Measurements from ENCODE around the gene KCNC1.

Gene KCNC1

DNA sequence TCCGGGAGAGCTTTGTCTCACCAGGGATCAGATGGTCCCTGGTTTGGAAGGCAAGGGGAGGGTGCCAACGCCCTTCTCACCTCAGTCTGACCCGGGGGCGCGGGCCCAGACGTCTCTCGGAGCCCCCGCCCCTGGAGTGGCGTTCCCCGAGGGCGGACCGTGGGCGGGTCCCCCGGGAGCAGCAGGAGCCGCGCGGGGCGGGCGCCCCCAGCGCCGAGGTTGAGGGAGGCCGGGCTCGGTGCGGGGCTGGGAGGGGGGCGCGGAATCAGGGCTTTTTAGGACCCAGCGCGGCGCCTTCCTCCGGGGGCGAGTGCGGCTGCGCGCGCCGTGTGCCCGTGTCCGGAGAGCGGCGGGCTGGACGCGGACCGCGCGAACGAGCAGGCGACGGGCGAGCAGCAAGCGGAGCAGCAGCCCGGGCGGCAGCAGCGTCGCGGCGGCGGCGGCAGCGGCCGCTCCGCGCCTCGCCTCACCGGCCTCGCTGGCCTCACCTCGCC lies at the start of gene KCNC1:
TSS of gene KCNC1 (plus strand) at position 364 of the 494 bp plus-strand sequence. CDS start 1,222 bp downstream, outside the sequence.
- peaks cover 4 to 9% of the 10 kb centered on the region in 2 donors for H3K4me1 ChIP-seq (ENCODE audit: control insufficient read depth in 1 of 2, insufficient read depth in 2 of 2, low read length in 2 of 2)
- H3K36me3 ChIP-seq (ENCODE audit: control insufficient read depth in 1 of 2, insufficient read depth in 2 of 2, low read length in 2 of 2): no peaks in the 10 kb centered on the region
- peak within 1 kb of the TSS; percentile 21 to 35 for H3K4me3 ChIP-seq (ENCODE audit: low read depth in 1 of 2, low read length in 2 of 2)
- H3K27ac ChIP-seq (ENCODE audit: low read depth, low read length): no peak within 1 kb of the TSS
- no peaks in the 10 kb centered on the region for H3K9me3 ChIP-seq (ENCODE audit: control insufficient read depth in 1 of 2, low read length in 2 of 2)
- H3K27me3 ChIP-seq (ENCODE audit: control insufficient read depth in 1 of 2, insufficient read depth in 2 of 2, low read length in 2 of 2): peaks cover 43 to 55% of the 10 kb centered on the region in 2 donors
- no peak within 1 kb of the TSS for H3K9ac ChIP-seq (ENCODE audit: low read depth in 1 of 2, low read length in 2 of 2)

DNA sequence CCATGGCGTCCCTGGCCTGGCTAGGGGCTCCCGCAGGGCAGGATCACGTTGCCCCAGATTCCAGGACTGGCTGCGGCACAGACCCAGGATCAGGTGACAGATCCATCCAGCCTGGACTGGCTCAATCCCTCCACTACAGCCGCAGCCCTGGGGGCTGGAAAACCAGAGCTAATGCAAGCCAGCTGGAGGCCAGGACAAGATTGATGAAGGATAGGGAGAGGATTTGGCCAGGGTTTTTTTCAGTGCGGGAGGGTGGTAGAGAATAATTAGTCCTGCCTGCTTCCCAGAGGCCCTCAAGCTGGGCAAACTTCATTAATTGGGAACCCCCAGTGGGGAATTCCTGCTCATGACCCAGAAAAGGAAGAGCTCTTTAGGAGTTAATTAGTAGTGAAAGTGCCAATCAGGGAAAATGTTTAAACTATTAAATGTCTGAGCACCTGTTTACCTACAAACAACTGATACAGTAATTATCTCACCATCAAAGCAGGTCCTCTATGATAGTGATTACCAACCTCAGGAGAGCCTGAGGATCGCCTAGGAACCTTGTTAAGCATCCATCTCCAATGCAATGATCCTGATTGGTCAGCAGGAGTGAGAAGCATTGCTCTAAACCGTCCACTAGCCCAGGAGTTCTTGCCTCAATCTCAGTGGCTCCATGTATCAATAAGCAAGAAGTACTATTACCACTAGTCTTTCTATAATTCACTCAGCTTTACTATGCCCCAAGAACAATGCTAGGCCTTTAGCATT lies 48.2 kb upstream of the KCNC1 start:
- Histone ChIP-seq H3K4me1 (ENCODE audit: control insufficient read depth in 1 of 2, insufficient read depth in 2 of 2, low read length in 2 of 2) (no peaks in the 10 kb centered on the region), H3K9ac (ENCODE audit: low read depth in 1 of 2, low read length in 2 of 2) (no peak overlapping the region), H3K27me3 (ENCODE audit: control insufficient read depth in 1 of 2, insufficient read depth in 2 of 2, low read length in 2 of 2) (peaks cover 2 to 3% of the 10 kb centered on the region in 2 donors), H3K9me3 (ENCODE audit: control insufficient read depth in 1 of 2, low read length in 2 of 2) (no peaks in the 10 kb centered on the region), H3K4me3 (ENCODE audit: low read depth in 1 of 2, low read length in 2 of 2) (no peak overlapping the region), H3K27ac (ENCODE audit: low read depth, low read length) (no peak overlapping the region), H3K36me3 (ENCODE audit: control insufficient read depth in 1 of 2, insufficient read depth in 2 of 2, low read length in 2 of 2) (no peaks in the 10 kb centered on the region)

DNA sequence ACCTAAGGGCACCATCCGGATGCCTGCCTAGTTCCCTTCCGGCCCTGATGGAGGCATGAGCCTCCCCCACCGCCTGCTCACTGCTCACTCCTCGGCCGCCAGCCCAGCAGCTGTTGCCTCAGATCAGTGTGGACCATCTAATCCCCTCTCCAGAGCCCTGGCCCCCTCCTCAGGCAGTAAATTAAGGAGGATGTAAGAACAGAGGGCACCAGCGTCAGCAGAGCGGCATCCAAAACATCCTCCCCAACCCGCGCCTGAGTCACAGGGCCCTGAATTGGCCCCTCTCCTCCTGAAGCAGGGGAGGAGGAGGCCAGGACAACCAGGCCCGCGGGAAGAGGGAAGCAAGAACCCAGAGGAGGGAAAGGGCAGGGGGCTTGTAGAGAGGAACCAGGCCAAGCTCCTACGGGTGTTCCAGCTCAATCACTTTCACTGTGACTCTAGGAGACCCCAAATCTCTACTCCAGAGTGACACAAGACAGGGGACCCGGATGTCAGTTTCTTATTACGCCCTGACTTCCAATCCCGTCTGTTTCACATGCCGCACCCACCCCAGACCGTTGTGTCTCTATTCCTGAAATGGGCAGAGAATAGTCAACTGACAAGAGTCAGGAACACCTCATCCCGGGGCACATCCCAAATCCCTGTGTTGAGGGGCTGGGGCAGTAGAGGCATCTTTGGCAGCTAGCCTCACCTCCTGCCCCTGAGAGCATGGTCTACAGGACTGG lies 46.5 kb upstream of the KCNC1 start:
- Histone ChIP-seq H3K27me3 (ENCODE audit: control insufficient read depth in 1 of 2, insufficient read depth in 2 of 2, low read length in 2 of 2) (peaks cover 5 to 6% of the 10 kb centered on the region in 2 donors), H3K9ac (ENCODE audit: low read depth in 1 of 2, low read length in 2 of 2) (no peak overlapping the region), H3K9me3 (ENCODE audit: control insufficient read depth in 1 of 2, low read length in 2 of 2) (no peaks in the 10 kb centered on the region), H3K4me3 (ENCODE audit: low read depth in 1 of 2, low read length in 2 of 2) (no peak overlapping the region), H3K27ac (ENCODE audit: low read depth, low read length) (no peak overlapping the region), H3K36me3 (ENCODE audit: control insufficient read depth in 1 of 2, insufficient read depth in 2 of 2, low read length in 2 of 2) (no peaks in the 10 kb centered on the region), H3K4me1 (ENCODE audit: control insufficient read depth in 1 of 2, insufficient read depth in 2 of 2, low read length in 2 of 2) (no peaks in the 10 kb centered on the region)

DNA sequence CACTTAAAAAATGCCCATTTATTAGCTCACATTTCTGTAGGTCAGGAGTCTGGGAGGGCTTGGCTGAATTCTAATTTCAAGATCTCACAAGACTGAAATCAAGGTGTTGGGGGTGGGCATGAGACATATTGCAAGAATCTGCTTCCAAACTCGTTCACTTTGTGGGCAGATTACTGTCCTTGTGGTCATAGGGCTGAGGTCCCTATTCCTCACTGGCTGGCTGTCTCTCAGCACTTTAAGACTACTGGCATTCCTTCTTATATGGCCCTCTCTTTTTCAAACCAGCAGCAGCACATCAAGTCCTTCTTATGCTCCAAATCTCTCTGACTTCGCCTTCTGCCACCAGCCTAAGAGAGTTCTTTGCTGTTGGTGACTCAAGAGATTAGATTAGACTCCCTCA lies 43.0 kb upstream of the KCNC1 start:
- Histone ChIP-seq H3K4me1 (ENCODE audit: control insufficient read depth in 1 of 2, insufficient read depth in 2 of 2, low read length in 2 of 2) (no peaks in the 10 kb centered on the region), H3K27ac (ENCODE audit: low read depth, low read length) (no peak overlapping the region), H3K9ac (ENCODE audit: low read depth in 1 of 2, low read length in 2 of 2) (no peak overlapping the region), H3K27me3 (ENCODE audit: control insufficient read depth in 1 of 2, insufficient read depth in 2 of 2, low read length in 2 of 2) (peaks cover 29 to 30% of the 10 kb centered on the region in 2 donors), H3K9me3 (ENCODE audit: control insufficient read depth in 1 of 2, low read length in 2 of 2) (no peaks in the 10 kb centered on the region), H3K4me3 (ENCODE audit: low read depth in 1 of 2, low read length in 2 of 2) (no peak overlapping the region), H3K36me3 (ENCODE audit: control insufficient read depth in 1 of 2, insufficient read depth in 2 of 2, low read length in 2 of 2) (no peaks in the 10 kb centered on the region)

DNA sequence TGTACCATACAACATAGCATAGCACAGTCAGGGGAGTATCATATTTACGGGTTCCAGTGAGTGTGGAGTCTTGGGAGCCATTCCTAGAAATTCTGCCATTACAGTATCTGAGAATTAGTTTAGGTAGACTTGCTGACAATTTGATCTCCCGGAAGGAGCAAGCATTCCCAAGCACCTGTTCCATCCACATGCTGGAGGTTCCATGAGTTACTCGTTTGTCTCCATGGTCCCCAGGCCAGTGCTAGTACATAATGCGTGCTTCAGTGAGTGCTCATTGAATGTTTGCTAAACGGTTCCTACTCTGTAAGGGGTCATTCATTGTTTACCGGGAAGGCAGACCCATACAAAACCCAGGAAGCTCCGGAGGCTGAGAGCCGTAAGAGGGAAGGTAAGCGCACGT lies 42.6 kb upstream of the KCNC1 start:
- H3K4me3 ChIP-seq (ENCODE audit: low read depth in 1 of 2, low read length in 2 of 2): no peak overlapping the region
- no peaks in the 10 kb centered on the region for H3K4me1 ChIP-seq (ENCODE audit: control insufficient read depth in 1 of 2, insufficient read depth in 2 of 2, low read length in 2 of 2)
- no peak overlapping the region for H3K27ac ChIP-seq (ENCODE audit: low read depth, low read length)
- H3K27me3 ChIP-seq (ENCODE audit: control insufficient read depth in 1 of 2, insufficient read depth in 2 of 2, low read length in 2 of 2): peaks cover 33 to 34% of the 10 kb centered on the region in 2 donors
- no peaks in the 10 kb centered on the region for H3K36me3 ChIP-seq (ENCODE audit: control insufficient read depth in 1 of 2, insufficient read depth in 2 of 2, low read length in 2 of 2)
- no peaks in the 10 kb centered on the region for H3K9me3 ChIP-seq (ENCODE audit: control insufficient read depth in 1 of 2, low read length in 2 of 2)
- H3K9ac ChIP-seq (ENCODE audit: low read depth in 1 of 2, low read length in 2 of 2): no peak overlapping the region

GRCh38 chr11:17692931-17693330 lies 41.6 kb upstream of the KCNC1 start:
- no peaks in the 10 kb centered on the region for H3K4me1 ChIP-seq (ENCODE audit: control insufficient read depth in 1 of 2, insufficient read depth in 2 of 2, low read length in 2 of 2)
- H3K9me3 ChIP-seq (ENCODE audit: control insufficient read depth in 1 of 2, low read length in 2 of 2): no peaks in the 10 kb centered on the region
- H3K4me3 ChIP-seq (ENCODE audit: low read depth in 1 of 2, low read length in 2 of 2): no peak overlapping the region
- H3K9ac ChIP-seq (ENCODE audit: low read depth in 1 of 2, low read length in 2 of 2): no peak overlapping the region
- H3K27ac ChIP-seq (ENCODE audit: low read depth, low read length): no peak overlapping the region
- H3K36me3 ChIP-seq (ENCODE audit: control insufficient read depth in 1 of 2, insufficient read depth in 2 of 2, low read length in 2 of 2): no peaks in the 10 kb centered on the region
- H3K27me3 ChIP-seq (ENCODE audit: control insufficient read depth in 1 of 2, insufficient read depth in 2 of 2, low read length in 2 of 2): peaks cover 41 to 43% of the 10 kb centered on the region in 2 donors

DNA sequence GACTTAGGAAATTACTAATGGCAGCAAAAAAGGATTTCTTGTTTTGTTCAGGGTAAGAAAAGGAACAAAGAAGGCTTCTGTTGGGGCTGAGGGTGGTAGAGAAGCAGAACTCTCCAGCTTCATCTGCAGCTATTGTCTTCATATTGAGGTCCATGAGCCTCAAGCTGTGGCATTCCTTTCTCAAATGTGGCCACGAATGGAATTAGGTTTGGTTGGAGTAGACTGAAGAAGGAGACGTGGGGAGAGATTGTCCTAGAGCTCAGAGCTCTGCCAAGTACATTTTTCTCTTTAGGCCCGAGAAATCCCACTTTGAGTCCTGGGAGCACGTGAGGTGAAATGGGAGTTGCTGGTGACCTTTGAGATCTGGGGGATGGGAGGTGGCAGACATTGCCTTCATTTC lies 41.0 kb upstream of the KCNC1 start:
- Histone ChIP-seq H3K4me3 (ENCODE audit: low read depth in 1 of 2, low read length in 2 of 2) (no peak overlapping the region), H3K36me3 (ENCODE audit: control insufficient read depth in 1 of 2, insufficient read depth in 2 of 2, low read length in 2 of 2) (no peaks in the 10 kb centered on the region), H3K4me1 (ENCODE audit: control insufficient read depth in 1 of 2, insufficient read depth in 2 of 2, low read length in 2 of 2) (no peaks in the 10 kb centered on the region), H3K27ac (ENCODE audit: low read depth, low read length) (no peak overlapping the region), H3K27me3 (ENCODE audit: control insufficient read depth in 1 of 2, insufficient read depth in 2 of 2, low read length in 2 of 2) (peaks cover 42 to 43% of the 10 kb centered on the region in 2 donors), H3K9ac (ENCODE audit: low read depth in 1 of 2, low read length in 2 of 2) (no peak overlapping the region), H3K9me3 (ENCODE audit: control insufficient read depth in 1 of 2, low read length in 2 of 2) (no peaks in the 10 kb centered on the region)

DNA sequence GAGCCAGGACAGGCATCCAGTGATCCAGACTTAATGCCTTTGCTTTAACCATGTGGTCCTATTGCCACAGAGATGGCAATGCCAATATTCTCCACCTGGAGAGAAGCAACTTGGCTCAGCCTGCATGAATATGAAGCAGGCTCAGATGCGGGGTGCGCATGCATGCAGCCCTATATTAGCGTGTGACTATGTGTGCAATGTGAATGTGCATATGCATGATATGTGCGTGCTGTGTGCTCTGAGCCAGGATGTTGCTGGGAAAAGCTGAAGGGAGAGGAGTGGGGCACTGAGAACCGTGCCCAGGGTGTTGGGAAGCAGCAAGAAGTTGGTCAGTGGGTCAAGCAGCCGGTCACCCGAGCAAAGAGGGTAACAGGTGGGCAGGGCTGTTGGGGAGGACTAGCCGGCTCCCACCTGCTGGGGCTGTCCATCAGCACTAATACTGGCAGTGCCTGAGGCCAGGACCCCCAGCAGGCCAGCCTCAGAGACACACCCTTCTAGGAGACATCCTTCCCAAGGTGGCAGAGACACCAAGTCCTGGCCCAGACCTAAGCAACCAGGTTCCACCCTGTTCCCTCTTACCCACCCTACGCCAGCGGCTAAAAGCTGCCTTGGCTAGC lies 40.0 kb upstream of the KCNC1 start:
- H3K27me3 ChIP-seq (ENCODE audit: control insufficient read depth in 1 of 2, insufficient read depth in 2 of 2, low read length in 2 of 2): peaks cover 43 to 45% of the 10 kb centered on the region in 2 donors
- H3K9ac ChIP-seq (ENCODE audit: low read depth in 1 of 2, low read length in 2 of 2): no peak overlapping the region
- no peak overlapping the region for H3K4me3 ChIP-seq (ENCODE audit: low read depth in 1 of 2, low read length in 2 of 2)
- no peaks in the 10 kb centered on the region for H3K9me3 ChIP-seq (ENCODE audit: control insufficient read depth in 1 of 2, low read length in 2 of 2)
- no peaks in the 10 kb centered on the region for H3K4me1 ChIP-seq (ENCODE audit: control insufficient read depth in 1 of 2, insufficient read depth in 2 of 2, low read length in 2 of 2)
- no peak overlapping the region for H3K27ac ChIP-seq (ENCODE audit: low read depth, low read length)
- no peaks in the 10 kb centered on the region for H3K36me3 ChIP-seq (ENCODE audit: control insufficient read depth in 1 of 2, insufficient read depth in 2 of 2, low read length in 2 of 2)

GRCh38 chr11:17695454-17696441 lies 38.8 kb upstream of the KCNC1 start:
- Histone ChIP-seq H3K9me3 (ENCODE audit: control insufficient read depth in 1 of 2, low read length in 2 of 2) (no peaks in the 10 kb centered on the region), H3K4me3 (ENCODE audit: low read depth in 1 of 2, low read length in 2 of 2) (no peak overlapping the region), H3K4me1 (ENCODE audit: control insufficient read depth in 1 of 2, insufficient read depth in 2 of 2, low read length in 2 of 2) (no peaks in the 10 kb centered on the region), H3K27me3 (ENCODE audit: control insufficient read depth in 1 of 2, insufficient read depth in 2 of 2, low read length in 2 of 2) (peaks cover 43 to 44% of the 10 kb centered on the region in 2 donors), H3K9ac (ENCODE audit: low read depth in 1 of 2, low read length in 2 of 2) (no peak overlapping the region), H3K36me3 (ENCODE audit: control insufficient read depth in 1 of 2, insufficient read depth in 2 of 2, low read length in 2 of 2) (no peaks in the 10 kb centered on the region), H3K27ac (ENCODE audit: low read depth, low read length) (no peak overlapping the region)

All from duodenal mucosa (tissue), 2 donors.